ENCODE data around the gene ZNF554. TPM values are rescaled to one million over a fixed set of nuclear protein-coding genes. Genes with fewer than 3 reads are reported as not detected.
A peak's percentile ranks its signal among the peaks of the same experiment; 100 is the strongest.

Gene ZNF554
- total RNA-seq (2014; rRNA removed; shearing (Covaris generic)): 5.3 and 6.8 TPM in 2 replicates

GRCh38 chr19:2819540-2820111, at the start of gene ZNF554:
TSS of gene ZNF554 (plus strand) at chr19:2819868. CDS start at chr19:2820072, 204 bp downstream.
- H3K36me3 ChIP-seq (replicated peaks; ENCODE audit: control insufficient read depth, insufficient read depth, low read length): no peaks in the 10 kb centered on the region
- H3K4me3 ChIP-seq (ENCODE audit: insufficient read depth, low read depth, low read length): peak within 1 kb of the TSS; percentile 72
- DNase-seq: peak; percentile 99
- no peaks in the 10 kb centered on the region for H3K27me3 ChIP-seq (ENCODE audit: control insufficient read depth, insufficient read depth, low read length)

GRCh38 chr19:2770055-2771013, 49.3 kb upstream of the ZNF554 start:
- Histone ChIP-seq H3K27me3 (ENCODE audit: control insufficient read depth, insufficient read depth, low read length) (no peaks in the 10 kb centered on the region), H3K4me3 (ENCODE audit: insufficient read depth, low read depth, low read length) (no peak overlapping the region), H3K36me3 (replicated peaks; ENCODE audit: control insufficient read depth, insufficient read depth, low read length) (peaks cover 2% of the 10 kb centered on the region)
- DNase-seq: peak; percentile 51

DNA sequence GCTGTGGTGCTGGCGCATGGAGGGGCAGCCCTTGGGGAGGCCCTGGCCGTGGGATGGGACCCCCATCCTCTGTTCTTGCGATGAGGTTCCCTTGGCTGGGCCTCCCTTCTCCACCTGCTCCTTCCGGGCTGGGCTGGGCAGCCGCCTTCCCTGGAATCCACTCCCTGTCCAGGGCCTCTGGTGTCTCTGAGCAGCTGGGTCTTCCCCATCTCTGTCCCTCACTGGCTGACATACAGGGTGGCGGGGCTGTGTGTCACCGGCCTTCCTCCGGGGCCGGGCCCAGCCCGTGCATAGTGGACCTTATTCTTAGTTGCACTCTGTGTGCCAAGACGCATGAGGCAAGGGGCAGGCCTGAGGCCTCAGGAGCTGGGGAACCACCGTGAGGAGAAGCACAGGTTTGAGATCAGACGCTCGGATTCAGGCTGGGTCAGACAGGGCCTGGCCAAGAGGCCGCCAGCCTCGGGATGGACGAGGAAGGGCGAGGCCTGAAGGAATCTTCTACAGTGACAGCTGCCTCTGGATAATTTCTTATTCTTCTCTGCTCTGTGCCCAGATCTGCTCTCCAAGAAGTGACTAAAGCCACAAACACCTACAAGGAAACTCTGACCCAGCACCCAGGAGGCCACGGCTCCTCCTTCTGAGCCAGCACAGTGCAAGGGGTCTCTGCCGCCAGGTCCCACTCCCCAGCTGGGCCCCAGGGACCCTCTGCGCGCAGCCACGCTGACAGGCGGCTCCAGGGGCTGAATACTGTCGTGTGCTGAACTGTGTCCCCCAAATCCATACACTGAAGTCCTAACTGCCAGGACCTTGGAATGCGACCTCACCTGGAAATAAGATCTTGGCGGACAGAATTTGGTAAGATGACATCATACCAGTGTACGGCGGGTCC, 47.6 kb upstream of the ZNF554 start:
- Histone ChIP-seq H3K36me3 (replicated peaks; ENCODE audit: control insufficient read depth, insufficient read depth, low read length) (no peaks in the 10 kb centered on the region; the same call in none of the 2 replicates), H3K27me3 (ENCODE audit: control insufficient read depth, insufficient read depth, low read length) (no peaks in the 10 kb centered on the region), H3K4me3 (ENCODE audit: insufficient read depth, low read depth, low read length) (no peak overlapping the region)
- peak; percentile 60 for DNase-seq

DNA sequence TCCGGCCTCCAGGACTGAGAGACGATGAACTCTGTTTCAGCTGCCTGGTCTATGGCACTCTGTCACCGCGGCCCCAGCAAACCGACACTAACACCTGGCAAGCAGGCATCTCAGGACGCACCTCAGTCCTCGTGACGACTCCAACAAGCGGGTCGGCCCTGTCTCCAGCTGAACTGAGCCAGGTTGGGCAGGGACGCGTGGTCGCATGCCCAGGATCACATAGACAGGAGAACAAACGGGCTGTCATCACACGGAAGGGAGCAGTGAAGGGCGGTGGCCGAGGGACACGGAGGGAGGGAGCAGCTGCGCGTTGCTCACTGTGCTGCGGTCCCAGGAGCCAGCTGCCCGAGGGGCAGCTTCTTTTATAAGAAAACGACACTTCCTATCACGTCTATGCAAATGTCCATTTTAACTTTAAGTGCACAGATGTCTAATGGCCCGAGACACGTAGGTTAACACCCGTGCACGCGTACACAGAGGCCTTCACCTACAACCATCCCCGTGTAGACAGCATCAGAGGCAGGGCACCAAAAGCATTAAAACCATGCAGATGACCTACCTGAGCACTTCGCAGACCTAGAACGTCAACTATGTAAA, 45.5 kb upstream of the ZNF554 start:
- Histone ChIP-seq H3K4me3 (ENCODE audit: insufficient read depth, low read depth, low read length) (no peak overlapping the region), H3K27me3 (ENCODE audit: control insufficient read depth, insufficient read depth, low read length) (no peaks in the 10 kb centered on the region), H3K36me3 (replicated peaks; ENCODE audit: control insufficient read depth, insufficient read depth, low read length) (no peaks in the 10 kb centered on the region; the same call in none of the 2 replicates)
- DNase-seq: no peak

DNA sequence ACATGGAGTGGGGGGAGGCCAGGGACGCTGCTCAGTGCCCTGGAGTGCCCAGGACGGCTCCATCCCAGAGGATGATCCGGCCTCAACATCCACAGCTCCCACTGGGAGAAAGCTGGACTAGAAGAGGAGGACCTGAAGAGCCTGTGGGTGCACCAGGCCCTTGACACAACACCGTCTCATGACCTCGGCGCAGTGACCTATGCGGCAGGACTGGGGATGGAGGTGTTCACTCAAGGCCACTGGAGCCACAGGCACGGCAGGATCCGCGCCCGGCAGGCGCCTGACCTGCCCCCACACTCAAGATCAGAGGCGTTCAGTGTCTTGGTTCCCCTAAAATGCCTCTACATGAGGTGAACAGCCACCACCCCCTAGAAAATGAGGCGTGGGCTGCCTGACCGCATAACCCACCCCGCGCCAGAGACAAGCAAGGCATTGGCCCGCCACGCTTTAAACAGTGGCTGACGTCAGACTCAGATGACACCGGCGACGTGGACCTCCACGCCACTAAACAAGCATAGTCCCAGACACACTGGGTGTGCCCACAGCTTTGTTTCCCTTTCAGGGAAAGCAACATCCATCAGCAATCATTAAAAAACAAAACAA, 44.6 kb upstream of the ZNF554 start:
- no peaks in the 10 kb centered on the region for H3K27me3 ChIP-seq (ENCODE audit: control insufficient read depth, insufficient read depth, low read length)
- H3K4me3 ChIP-seq (ENCODE audit: insufficient read depth, low read depth, low read length): no peak overlapping the region
- DNase-seq: no peak

DNA sequence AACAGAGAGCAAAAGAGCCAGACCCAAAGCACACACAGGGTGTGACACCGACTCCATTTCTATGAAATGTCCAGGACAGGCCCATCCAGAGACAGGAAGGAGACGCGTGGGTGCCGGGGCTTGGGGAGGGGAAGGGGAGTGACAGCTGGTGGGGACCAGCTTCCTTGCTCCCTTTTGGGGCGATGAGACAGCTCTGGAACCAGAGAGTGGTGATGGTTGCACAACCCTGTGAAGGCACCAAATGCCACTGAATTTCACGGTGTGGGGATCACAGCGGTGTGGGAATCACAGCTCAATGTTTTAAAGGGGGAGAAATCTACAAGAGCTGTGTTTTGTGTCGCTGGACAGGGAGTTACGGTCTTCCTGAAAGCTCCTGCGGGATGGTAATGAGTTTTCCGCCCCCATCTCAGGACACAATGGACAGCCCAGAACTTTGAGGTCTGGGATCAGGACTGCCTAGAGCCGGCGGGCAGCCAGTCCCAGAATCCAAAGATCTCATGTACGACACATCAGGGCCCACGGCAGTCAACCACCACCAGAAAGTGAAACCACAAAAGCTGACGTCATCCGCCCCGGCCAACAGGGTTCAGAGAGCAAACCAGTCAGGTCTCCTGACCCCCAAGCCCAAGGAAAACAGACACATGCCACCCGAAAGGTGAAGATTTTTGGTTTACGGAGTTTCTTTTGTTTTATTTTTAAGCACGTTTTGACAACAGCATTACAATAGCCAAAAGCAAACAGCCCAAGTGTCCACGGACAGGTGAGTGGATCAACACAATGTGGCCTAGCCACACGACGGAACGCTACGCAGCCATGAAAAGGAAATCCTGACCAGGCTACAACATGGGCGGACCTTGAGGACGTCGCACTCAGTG, 43.9 kb upstream of the ZNF554 start:
- DNase-seq: no peak
- H3K4me3 ChIP-seq (ENCODE audit: insufficient read depth, low read depth, low read length): no peak overlapping the region

More for the DNA sequence above, 44.6 kb upstream of the ZNF554 start:
- H3K36me3 ChIP-seq (replicated peaks; ENCODE audit: control insufficient read depth, insufficient read depth, low read length): no peaks in the 10 kb centered on the region; the same call in none of the 2 replicates

DNA sequence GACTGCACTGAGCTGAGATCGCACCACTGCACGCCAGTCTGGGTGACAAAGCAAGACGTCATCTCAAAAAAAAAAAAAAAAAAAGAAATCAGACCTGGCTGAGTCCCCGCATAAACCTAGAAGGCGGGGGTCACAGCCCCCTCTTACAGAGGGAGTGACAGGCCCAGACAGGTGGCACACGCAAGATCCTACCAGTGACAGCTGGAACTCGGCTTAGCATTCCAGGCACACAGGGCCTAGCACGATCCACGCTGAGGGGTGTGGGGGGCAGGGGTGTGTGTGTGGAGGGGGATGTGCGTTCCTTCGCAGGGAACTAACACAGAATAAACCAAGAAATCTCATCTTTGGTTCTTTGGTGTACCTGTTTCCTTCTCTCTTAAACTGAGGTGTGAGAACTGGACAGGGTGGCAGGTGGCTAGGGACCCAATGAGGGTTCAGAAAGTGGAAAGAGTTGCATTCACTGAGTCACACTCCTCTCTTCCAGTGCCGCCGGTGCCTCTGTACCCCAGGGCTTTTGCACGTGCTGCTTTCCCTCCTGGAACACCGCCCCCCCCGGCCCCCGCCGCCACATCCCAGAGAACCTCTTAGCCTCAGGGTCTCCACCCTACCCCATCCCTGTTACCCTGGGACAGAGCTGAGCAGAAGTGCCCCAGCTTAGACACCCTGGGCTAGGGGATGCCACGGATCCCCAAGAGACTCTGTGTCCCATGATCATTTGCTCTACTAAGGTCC, 41.5 kb upstream of the ZNF554 start:
- no peak overlapping the region for H3K4me3 ChIP-seq (ENCODE audit: insufficient read depth, low read depth, low read length)
- H3K36me3 ChIP-seq (replicated peaks; ENCODE audit: control insufficient read depth, insufficient read depth, low read length): peaks cover 1% of the 10 kb centered on the region; the same call in 1 of the 2 replicates
- H3K27me3 ChIP-seq (ENCODE audit: control insufficient read depth, insufficient read depth, low read length): no peaks in the 10 kb centered on the region
- no peak for DNase-seq

More for the DNA sequence above, 43.9 kb upstream of the ZNF554 start:
- H3K36me3 ChIP-seq (replicated peaks; ENCODE audit: control insufficient read depth, insufficient read depth, low read length): no peaks in the 10 kb centered on the region; the same call in none of the 2 replicates
- no peaks in the 10 kb centered on the region for H3K27me3 ChIP-seq (ENCODE audit: control insufficient read depth, insufficient read depth, low read length)

DNA sequence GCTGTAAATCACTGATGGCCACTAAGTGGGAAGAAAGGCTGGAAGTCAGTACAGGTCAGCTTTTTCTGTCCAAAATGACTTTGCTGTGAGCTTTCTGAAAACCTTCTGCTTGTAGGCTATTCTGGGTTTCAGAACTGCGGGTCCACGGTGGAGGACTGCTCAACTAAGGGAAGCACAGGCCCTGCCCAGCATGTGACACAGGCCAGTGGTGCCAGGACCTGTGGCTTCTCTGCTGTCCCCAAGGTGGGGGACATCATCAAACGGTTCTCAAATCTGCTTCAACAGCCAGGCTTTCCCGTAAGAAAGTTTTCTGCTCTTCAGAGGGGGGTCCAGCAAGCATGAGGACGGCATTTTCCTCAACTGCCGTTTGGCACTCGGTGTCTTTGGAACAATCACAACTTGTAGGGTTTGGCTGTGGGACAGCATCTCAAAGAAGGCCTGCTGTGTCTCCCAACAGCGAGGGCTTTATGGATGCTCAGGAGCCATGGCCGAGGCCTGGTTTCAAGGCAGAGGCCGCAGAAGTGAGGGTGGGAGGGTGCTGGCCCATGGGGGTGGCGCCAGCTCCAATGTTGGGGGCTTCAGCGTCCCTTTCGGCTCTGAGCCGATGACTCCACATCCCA, 40.4 kb upstream of the ZNF554 start:
- H3K36me3 ChIP-seq (replicated peaks; ENCODE audit: control insufficient read depth, insufficient read depth, low read length): peaks cover 1% of the 10 kb centered on the region; the same call in 1 of the 2 replicates
- H3K4me3 ChIP-seq (ENCODE audit: insufficient read depth, low read depth, low read length): no peak overlapping the region
- no peaks in the 10 kb centered on the region for H3K27me3 ChIP-seq (ENCODE audit: control insufficient read depth, insufficient read depth, low read length)
- no peak for DNase-seq

- Histone ChIP-seq H3K27me3 (ENCODE audit: control insufficient read depth, insufficient read depth, low read length) (no peaks in the 10 kb centered on the region), H3K4me3 (ENCODE audit: insufficient read depth, low read depth, low read length) (no peak overlapping the region), H3K36me3 (replicated peaks; ENCODE audit: control insufficient read depth, insufficient read depth, low read length) (peaks cover 1% of the 10 kb centered on the region; the same call in 1 of the 2 replicates)
- DNase-seq: no peak
These were observed 39.4 kb upstream of the ZNF554 start for GRCh38 chr19:2780284-2780683.

DNA sequence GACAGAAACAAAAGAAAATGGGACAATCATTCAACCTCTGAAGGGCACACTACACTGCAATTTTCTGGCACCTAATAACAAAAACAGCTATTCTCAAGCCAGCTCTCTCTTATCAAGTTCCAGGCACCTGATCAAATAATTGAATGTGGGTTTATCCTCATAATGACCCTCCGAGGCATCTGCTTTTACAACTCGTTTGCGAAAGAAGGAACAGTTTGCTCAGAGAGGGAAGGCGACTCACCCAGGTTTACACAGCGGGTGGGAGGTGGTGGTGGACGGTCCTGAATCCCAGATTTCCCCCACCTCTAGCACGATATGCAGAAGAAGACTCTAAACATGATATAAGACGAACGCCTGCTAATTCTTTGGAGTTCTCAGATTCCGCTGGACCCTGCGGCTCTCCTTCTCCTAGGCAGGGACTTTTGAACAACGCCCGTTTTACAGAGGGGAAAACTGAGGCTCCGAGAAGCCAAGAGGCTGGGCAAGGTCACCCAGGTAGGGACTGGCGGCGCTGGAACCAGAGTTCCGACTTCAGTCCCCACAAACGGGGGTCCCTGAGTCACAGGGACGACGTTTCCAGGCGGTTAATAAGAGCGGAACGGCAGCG, 37.2 kb upstream of the ZNF554 start:
- H3K36me3 ChIP-seq (replicated peaks; ENCODE audit: control insufficient read depth, insufficient read depth, low read length): peaks cover 1% of the 10 kb centered on the region; the same call in 1 of the 2 replicates
- no peaks in the 10 kb centered on the region for H3K27me3 ChIP-seq (ENCODE audit: control insufficient read depth, insufficient read depth, low read length)
- peak overlapping the region; percentile 99 for H3K4me3 ChIP-seq (ENCODE audit: insufficient read depth, low read depth, low read length)

DNA sequence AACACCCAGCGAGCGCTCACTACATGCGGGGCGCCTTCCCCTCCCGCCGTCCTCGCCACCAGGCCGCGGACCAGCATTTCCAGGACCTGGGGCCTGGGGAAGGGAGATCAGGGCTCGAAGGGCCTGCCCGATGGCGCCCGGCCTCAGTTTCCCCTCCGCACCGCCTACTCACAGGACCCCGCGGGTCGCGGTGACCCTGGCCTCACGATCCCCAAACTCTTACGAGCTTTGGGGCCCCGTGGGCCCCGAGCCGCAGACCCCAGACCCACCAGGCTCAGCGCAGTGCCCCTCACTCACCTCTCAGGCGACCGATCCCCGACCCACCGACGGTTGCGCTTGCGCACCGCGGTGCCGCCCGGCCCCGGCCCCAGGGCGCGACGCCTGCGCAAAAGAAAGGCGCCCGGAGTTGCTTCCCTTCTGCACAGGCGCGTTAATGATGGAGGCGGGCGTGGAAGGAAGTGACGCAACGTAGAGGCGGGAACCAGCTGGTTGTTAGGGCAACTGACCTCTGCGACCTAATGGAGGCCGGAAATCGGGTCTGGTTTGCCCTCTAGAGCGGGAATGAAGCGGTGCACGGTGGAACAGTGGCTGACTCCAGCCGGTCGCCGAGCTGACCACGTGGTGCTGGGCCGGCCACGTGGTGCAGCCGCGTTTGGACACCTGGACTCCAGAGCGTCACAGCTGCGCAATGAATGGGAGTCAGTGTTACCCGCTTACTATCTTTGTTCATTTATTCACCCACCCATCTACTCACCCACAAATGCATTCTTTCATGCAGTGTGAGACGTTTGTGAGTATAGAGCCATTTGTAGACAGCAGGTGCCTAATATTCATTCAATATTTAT, 36.5 kb upstream of the ZNF554 start, which contains the start of gene SGTA:
TSS of gene SGTA (minus strand) at position 338 of the 845 bp plus-strand sequence. CDS start 14,205 bp downstream, outside the sequence.
- peaks cover 1% of the 10 kb centered on the region; the same call in 1 of the 2 replicates for H3K36me3 ChIP-seq (replicated peaks; ENCODE audit: control insufficient read depth, insufficient read depth, low read length)
- H3K4me3 ChIP-seq (ENCODE audit: insufficient read depth, low read depth, low read length): peak within 1 kb of the TSS; percentile 99
- H3K27me3 ChIP-seq (ENCODE audit: control insufficient read depth, insufficient read depth, low read length): no peaks in the 10 kb centered on the region
- peak; percentile 100 for DNase-seq

More for the DNA sequence above, 37.2 kb upstream of the ZNF554 start:
- peak; percentile 53 for DNase-seq

Data from H7 (cell line).